Subcutaneous abdominal adipose tissue (tissue), 5 donors: Measurements from ENCODE around the gene AEBP2.

ENCODE experiments used
- H3K27ac ChIP-seq: one replicate; pipeline ENCODE4 v1.7.0; 2013; ENCODE audit warnings: low read depth, mild to moderate bottlenecking, inconsistent platforms, low read length, moderate library complexity
- H3K27me3 ChIP-seq, 5 donors: one replicate each; pipeline ENCODE4 v1.7.0; 2013; ENCODE audit warnings: low read length in 5 of 5, inconsistent platforms in 1 of 5; ENCODE audit not compliant: control insufficient read depth in 5 of 5, insufficient read depth in 4 of 5
- H3K36me3 ChIP-seq, 5 donors: one replicate each; pipeline ENCODE4 v1.7.0; 2013; ENCODE audit warnings: low read length in 5 of 5; ENCODE audit not compliant: control insufficient read depth in 5 of 5, insufficient read depth in 5 of 5
- H3K4me1 ChIP-seq, 5 donors: one replicate each; pipeline ENCODE4 v1.7.0; 2013; ENCODE audit warnings: low read length in 5 of 5, mild to moderate bottlenecking in 3 of 5, moderate library complexity in 1 of 5; ENCODE audit not compliant: control insufficient read depth in 5 of 5, insufficient read depth in 5 of 5
- H3K4me3 ChIP-seq, 5 donors: one replicate each; pipeline ENCODE4 v1.7.0; 2013; ENCODE audit warnings: low read length in 5 of 5, low read depth in 1 of 5
- H3K9ac ChIP-seq, 5 donors: one replicate each; pipeline ENCODE4 v1.7.0; 2013; ENCODE audit warnings: low read length in 5 of 5, mild to moderate bottlenecking in 4 of 5, moderate library complexity in 3 of 5
- H3K9me3 ChIP-seq, 5 donors: one replicate each; pipeline ENCODE4 v1.7.0; 2013; ENCODE audit warnings: low read length in 5 of 5; ENCODE audit not compliant: control insufficient read depth in 5 of 5
- donor health status: healthy.
- donor health status: healthy.
- donor health status: healthy.
- donor health status: healthy.
- donor health status: healthy.

AEBP2 gene

GRCh38 chr12:19561411-19561961 lies 122.2 kb downstream of the AEBP2 start:
- Histone ChIP-seq H3K9ac (no peak overlapping the region), H3K9me3 (peaks cover 0 to 4% (median 0%) of the 10 kb centered on the region in 5 donors), H3K27ac (no peak overlapping the region), H3K36me3 (no peaks in the 10 kb centered on the region), H3K27me3 (no peaks in the 10 kb centered on the region), H3K4me3 (no peak overlapping the region), H3K4me1 (no peaks in the 10 kb centered on the region)
